ENCODE results near the gene RAD9A.

RAD9A gene

DNA sequence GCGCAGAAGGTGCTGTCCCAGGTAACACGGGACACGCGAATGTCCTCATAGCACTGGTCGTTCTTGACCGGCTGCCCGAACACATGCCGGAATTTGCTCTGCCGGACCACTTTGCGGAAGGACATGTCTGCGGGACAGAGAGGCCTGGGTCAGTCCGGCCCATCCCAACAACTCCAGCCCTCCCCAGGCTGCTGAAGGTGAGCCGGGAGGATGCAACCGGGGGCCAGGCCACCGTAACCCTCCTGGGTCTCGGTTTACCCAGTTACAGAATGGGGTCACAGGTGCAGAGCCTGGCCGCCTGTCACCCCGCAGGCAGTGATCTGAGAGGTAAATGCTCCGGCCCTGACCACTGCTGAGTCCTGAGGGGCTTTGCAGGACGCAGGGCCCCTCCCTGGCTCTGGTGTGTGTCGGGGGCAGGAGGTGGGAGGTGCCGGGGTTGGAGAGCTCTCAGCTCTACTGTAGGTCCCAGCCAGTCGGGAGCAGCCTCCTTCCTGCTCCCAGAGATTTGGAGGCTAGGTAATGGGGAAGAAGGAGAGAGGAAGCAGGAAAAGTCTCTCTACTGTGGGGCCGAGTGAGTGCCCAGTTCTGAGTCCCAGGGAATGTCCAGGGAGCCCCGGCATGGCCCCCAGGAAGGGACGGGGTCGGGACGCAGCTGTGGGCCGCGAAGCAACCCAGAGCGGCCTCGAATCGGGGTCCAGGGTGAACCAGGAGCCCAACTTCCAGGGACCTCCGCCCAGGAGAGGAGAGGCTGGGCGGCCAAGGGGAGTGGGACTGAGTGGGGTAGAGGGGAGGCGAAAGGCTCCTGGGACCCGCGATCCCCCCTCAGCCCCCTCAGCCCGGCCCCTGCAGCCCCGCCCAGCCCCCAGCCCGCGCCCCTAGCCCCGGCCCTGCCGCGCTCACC is 51.0 kb downstream of the RAD9A start:
- DNase-seq, result no peak

DNA sequence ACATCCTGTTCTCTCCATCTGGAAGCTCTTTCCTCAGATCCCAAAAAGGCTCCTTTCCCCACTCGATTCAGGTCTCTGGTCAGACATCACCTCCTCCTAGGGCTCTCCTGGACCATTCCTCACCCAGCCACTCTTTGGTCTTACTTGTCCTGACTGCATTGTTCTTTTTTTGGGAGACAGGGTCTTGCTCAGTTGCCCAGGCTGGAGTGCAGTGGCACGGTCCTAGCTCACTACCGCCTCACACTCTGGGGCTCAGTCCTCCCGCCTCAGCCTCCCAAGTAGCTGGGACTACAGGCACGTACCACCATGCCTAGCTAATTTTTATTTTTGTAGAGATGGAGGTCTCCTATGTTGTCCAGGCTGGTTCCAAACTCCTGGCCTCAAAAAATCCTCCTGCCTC is 53.7 kb downstream of the RAD9A start:
- DNase-seq, result no peak
